Activated CD8-positive, alpha-beta memory T cell treated with anti-CD3 and anti-CD28 coated beads for 24 hours (primary cell): ENCODE measurements around the gene ZNF385A.

Experiments used
- DNase-seq: peaks from one replicate; pipeline ENCODE4 v3.0.0-alpha.2; 2020

Gene ZNF385A

GRCh38 chr12:54384591-54385041 lies at the start of gene ZNF385A:
ZNF385A (minus strand) TSS chr12:54384733; CDS start chr12:54384514, 219 bp downstream.
- no peak for DNase-seq

- no peak for DNase-seq
Observed at GRCh38 chr12:54432815-54433164, 48.3 kb upstream of the ZNF385A start.

GRCh38 chr12:54431911-54432814 lies 47.6 kb upstream of the ZNF385A start:
- no peak for DNase-seq

- no peak for DNase-seq
Observed at GRCh38 chr12:54430471-54431069, 46.0 kb upstream of the ZNF385A start.

GRCh38 chr12:54429014-54429471 lies 44.5 kb upstream of the ZNF385A start:
- no peak for DNase-seq

- DNase-seq: no peak
Observed at GRCh38 chr12:54428050-54429013, 43.8 kb upstream of the ZNF385A start.

GRCh38 chr12:54427106-54427505 lies 42.6 kb upstream of the ZNF385A start:
- no peak for DNase-seq

GRCh38 chr12:54426690-54427089 lies 42.2 kb upstream of the ZNF385A start:
- no peak for DNase-seq

GRCh38 chr12:54425702-54426101 lies 41.2 kb upstream of the ZNF385A start:
- DNase-seq: no peak

- DNase-seq: no peak
Observed at GRCh38 chr12:54424224-54424623, 39.7 kb upstream of the ZNF385A start.

- no peak for DNase-seq
Observed at GRCh38 chr12:54423816-54424150, 39.2 kb upstream of the ZNF385A start.

- no peak for DNase-seq
Observed at GRCh38 chr12:54421879-54422250, 37.3 kb upstream of the ZNF385A start.

- no peak for DNase-seq
Observed at GRCh38 chr12:54421175-54421878, 36.8 kb upstream of the ZNF385A start.

GRCh38 chr12:54420766-54421144 lies 36.2 kb upstream of the ZNF385A start:
- DNase-seq: no peak

- DNase-seq: peak; percentile 73
Observed at GRCh38 chr12:54419088-54419887, 34.8 kb upstream of the ZNF385A start, which contains the start of gene ITGA5. ITGA5 (minus strand) TSS chr12:54419266; CDS start chr12:54419198, 68 bp downstream.

- no peak for DNase-seq
Observed at GRCh38 chr12:54418441-54419087, 34.0 kb upstream of the ZNF385A start.

GRCh38 chr12:54417712-54418440 lies 33.3 kb upstream of the ZNF385A start:
- DNase-seq: peak; percentile 69

- no peak for DNase-seq
Observed at GRCh38 chr12:54416687-54417603, 32.4 kb upstream of the ZNF385A start.
